GM18507 (cell line): ENCODE results near the gene INSIG2.
"Not testable (repeated sequence)": the region's sequence is repeated elsewhere in the genome, so short reads cannot be mapped to it uniquely, and the experiment has no call there.

Source experiments
- DNase-seq: peaks from one replicate; pipeline ENCODE4 v3.0.0; 2011; ENCODE audit warnings: low read depth; ENCODE audit not compliant: insufficient read length; ENCODE audit errors: extremely low spot score
- FAIRE-seq: peaks from 2 replicates; lab custom pipeline; 2011; peaks lifted over from hg19 to GRCh38; lab: Jason Lieb, UNC

Gene INSIG2

DNA sequence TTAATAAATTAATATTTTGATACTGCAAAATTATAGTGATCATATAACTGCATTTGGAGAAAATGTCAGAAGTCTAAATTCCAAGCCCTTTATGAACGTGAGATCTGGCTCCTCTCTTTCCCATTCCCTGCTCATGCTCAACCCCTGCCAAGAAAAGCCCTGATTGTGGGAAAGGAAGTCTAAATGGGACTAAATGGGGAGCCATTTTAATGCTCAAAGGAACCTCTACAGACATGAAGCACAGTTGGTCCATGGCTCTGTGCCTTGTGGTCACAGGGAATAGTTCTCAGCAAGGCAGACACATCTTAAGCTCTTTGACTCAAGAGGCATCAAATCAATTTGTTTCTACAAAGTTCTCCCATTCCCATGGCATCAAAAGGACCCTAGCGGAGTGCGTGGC is 29.3 kb upstream of the INSIG2 start:
- FAIRE-seq (no peak), DNase-seq (no peak)

DNA sequence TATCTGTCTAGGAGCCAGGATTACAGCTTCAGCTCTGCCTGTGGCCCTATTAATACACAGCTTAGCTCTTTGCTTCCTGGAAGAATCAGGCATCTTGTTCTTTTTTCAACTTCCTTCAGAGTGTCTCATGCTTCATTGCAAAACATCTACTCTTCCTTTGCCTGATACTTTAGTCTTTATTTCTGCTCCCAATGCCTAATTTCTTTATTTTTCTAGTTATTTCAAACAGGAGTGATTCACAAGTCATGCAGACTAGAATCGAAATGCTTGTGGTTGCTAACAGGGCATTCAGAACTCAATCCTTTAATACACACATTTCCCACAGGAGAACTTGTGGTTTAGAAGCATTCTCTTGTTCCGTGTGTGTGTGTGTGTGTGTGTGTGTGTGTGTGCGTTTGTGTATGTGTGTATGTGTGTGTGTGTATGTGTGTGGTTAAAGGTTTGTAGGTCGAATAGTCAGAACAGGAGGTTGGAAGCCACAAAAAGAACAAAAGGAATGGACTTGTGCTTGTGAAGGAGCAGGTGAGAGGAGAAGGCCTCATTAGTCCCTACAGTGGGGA is 28.3 kb upstream of the INSIG2 start:
- FAIRE-seq, result peak; percentile 86
- DNase-seq, result no peak

DNA sequence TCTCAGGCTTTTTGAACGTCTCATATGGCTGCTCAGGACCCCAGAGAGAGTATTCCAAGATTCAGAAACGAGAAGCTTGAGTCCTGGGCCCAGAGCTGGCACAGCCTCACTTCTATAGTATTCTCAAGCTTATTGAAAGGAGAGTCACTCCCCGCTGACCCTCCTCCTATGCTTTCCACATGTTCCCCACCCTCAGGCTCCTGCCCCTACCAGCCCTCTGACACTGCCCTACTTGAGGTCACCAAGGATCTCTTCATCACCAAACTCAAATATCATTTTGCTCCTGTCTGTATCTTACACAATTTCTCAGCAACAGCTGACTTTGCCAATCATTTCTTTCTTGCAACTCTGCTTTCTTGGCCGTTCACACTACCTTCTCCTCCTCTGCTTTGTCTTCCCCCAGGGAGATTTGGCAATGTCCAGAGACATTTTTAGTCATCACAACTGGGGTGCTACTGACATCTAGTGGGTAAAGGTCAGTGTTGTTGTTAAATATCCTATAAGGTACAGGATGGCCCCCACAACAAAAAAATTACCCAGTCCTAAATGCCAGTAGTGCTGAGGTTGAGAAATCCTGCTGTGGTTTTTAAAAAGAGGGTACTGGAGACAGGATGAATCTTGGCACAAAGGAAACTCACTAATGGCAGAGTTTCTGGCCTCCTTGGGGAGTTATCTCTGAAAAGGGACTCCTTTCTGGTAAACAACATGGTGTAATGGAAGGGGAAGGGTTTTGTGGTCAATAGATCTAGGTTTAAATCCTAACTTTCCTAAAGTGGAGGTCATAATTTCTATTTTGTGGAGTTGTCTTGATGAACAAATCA is 26.9 kb upstream of the INSIG2 start:
- DNase-seq (peak; percentile 9), FAIRE-seq (peak; percentile 92)

DNA sequence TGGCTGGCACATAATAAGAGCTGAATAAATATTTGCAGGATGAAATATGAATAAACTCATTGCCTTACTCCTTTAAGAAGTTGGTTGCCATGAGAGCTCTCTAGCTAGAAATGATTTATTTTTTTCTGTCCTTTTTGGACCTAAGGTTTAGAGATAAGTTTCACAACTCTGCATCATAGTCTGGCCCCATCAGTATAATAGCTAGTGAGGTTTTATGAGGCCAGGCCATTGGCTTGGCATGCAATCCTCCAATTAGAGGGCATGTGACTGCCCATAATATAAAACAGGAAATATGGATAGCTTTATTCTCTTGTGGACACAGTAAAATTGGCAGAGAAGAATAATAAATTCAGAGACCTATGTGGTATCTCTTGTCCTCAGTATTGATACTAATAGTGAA is 26.2 kb upstream of the INSIG2 start:
- DNase-seq, result no peak
- FAIRE-seq, result no peak

DNA sequence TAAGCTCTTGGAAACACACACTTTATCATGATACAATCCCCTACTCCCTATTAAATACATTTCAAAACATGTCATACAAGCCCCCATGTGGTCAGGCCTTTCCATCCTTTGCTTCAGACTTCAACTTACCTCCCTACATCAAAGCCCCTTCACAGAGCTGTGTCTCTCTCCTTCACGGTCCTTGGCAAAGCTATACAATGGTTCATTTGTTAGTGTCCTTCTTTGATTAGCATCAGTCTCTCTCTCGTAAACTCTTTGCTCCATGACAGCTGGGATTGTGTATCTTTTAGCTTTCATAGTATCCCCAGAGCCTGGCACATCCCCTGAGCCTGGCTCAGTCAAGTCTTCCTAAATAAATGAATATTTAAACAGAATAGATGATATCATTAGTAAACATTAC is 25.6 kb upstream of the INSIG2 start:
- FAIRE-seq (no peak), DNase-seq (no peak)

GRCh38 chr2:118065015-118065706 is 23.1 kb upstream of the INSIG2 start:
- DNase-seq (no peak), FAIRE-seq (no peak)

- FAIRE-seq (no peak), DNase-seq (no peak)
Observed at GRCh38 chr2:118065921-118066511, 22.3 kb upstream of the INSIG2 start.

DNA sequence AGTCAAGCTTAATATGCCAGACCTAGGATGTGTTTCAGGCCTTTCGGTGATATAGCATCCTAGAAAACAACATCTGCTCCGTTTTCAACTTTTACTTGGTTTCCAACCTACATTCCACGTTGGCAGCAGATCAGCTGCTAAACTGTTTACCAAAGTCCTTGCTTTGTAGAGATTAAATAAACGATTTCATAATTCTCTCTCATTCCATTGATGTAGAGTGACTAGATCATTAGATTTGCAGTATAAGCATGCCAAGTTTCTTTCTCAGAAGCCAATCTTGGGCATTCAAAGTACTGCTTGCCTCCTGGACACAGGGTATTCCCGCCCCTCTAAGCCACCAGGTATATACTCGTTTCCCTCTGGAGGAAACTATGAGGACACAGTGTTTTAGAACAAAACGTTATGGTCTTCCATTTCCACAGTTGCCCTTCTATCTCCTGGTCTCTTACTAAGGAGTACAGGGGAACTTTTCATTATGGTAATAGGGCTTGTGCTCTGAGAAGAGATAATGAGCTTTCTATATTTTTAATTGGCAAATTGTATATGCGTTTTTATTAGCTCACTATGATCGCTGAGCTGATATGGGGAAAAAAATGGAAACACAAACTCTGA is 10.5 kb upstream of the INSIG2 start:
- no peak for FAIRE-seq
- no peak for DNase-seq

GRCh38 chr2:118078734-118079133 is 9.5 kb upstream of the INSIG2 start:
- DNase-seq (no peak), FAIRE-seq (no peak)

DNA sequence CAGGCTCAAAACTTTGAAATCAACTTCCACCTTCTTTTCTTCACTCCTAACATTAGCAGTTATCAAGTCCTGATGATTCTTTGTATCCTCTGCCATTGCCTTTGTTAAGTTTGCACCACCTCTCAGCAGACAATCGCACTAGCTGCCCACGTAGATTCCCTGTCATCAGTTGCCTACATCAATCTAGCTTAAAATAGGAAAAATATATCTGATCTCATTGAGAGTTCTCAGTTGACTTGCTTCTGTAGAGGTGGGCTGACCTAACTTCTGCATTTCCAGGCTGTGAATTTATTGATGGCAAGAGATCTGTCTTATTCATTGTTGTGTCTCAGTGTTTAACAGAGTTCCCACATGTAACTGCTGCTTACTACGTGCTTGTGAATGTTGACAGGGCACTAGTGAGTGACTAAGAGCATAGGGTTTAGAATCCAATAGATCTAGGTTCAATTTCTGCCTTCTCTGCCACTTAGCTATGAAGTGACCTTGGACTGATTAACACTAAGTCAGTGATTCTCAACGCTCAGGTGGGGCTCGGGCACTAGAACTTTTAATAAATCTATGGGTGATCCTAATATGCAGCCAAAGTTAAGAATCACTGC is 3.7 kb upstream of the INSIG2 start:
- no peak for DNase-seq
- no peak for FAIRE-seq

GRCh38 chr2:118085173-118086023 is 2.9 kb upstream of the INSIG2 start:
- DNase-seq, result no peak

DNA sequence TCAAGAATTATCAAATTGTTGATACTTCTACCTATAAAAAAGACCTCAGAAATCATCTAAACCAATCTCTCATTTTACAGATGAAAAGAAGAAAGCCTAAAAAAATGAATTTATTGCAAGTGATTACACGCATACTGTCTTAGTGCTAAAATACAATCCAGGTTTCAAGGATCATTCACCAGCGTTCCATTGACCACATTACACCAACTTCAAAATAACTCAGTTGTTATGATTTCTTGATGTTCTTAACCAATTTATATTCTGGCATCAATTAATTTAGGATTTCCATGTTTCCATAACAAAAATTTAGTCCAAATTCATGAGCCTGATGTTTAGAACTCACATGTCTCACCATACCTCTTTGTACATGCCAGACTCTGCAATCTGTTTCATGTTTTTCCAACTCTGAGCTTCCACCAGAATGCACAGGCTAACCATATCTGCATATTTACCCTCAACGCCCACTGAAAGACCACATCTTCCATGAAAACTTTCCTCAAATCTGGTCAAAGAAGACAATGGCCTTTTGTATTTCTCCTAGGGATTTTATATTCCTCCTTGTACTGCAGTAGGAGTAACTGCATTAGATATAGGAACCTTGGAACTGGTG is 2.1 kb upstream of the INSIG2 start:
- DNase-seq (no peak), FAIRE-seq (no peak)

More at GRCh38 chr2:118085173-118086023, 2.9 kb upstream of the INSIG2 start:
- no peak for FAIRE-seq

DNA sequence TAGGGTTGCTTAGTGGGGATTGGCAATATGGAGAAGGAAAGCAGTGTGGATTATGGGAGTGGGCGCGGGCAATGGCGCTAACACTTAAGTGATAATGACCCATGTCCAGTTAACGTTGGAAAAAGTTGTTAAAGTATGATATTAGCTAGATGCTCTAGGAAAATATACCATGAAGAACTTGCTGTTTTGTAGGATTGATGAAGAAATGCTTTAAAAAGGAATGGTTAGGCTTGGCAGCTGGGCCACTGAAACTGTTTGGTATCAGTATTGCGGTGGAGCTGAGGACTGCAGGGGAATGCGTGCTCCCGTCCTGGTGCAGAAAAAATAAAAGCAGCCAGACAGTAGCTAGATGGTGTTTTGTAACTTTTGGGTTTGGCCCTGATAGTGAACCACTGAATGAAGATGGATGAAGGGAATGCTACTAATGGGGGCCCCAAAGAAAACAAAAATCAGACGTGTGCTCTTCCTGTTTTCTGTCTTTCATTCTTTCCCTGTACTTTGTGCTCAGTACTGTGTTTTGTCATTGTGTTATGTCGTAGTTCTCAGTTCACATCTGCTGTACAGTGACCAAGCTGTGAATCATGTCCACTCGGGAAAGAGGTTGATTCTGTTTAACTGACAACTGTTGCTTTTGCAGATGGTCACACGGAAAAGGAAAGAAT is 999 bp downstream of the INSIG2 start:
- DNase-seq (no peak), FAIRE-seq (peak; percentile 72)

DNA sequence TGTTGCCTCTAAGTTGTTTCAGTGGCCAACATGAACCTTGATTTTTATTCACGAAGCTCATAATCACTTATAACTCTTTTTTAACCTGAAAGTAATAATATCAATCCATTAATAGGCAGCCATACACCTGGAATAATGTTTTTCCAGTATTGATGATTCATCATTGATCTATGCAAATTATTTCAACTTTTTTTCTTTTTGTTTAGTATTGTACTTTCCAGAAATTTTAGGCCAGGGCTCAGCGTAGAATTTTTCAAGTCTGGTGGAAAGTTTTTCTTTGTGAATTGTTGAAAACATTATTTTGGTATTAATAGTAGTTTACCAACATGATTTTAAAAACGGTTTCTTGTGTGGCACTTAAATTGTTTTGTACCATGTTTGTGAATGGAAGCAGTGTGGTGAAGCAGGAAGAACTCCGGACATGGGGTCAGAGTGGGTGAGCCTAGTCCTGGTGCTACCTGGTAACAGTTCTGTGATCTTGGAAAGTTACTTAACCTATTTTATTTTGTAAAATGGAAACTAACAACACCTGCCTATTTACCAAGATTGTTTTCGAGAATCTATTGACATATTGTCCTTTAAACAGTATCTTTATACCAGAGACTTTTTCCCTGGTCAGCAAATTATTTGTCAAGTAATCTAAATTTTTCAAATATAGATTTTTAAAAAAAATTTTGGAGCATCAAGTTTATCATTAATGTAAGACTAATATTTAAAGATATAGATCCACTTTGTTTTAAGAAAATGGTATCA is 2.3 kb downstream of the INSIG2 start:
- DNase-seq (no peak), FAIRE-seq (no peak)

DNA sequence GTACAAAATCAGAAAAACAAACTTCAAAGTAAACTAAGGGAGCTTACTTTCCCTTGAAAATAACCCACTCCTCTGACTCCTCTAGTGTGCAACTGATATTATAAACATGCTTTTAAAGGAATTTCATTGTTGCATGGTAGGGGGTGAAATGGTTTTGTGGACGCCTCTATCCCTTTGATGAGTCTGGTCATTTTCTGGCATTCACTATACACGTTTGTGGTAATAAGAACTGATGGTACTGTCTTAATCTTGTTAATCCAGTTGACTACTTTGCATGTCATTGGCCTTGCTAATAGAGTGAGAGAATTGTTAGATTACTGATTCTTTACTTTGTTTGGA is 2.8 kb downstream of the INSIG2 start:
- DNase-seq, result no peak
- FAIRE-seq, result no peak

DNA sequence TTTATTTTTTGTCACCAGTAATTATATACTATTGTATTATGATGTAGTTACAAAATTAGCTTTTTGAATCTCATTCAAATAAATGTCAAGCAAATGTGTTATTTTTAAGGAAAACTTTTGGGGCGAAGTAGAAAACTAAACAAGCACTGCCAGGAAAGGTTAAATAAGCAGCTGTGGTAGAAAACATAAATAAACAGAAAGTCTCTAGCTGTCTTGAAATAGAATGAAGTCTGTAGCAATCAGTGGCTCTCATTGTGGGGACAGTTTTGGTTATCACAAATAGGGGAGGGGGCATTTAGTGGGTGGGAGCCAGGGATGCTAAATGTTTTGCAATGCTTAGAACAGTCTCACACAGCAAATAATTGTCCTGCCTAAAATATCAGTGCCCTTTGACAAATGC is 3.4 kb downstream of the INSIG2 start:
- FAIRE-seq (no peak), DNase-seq (no peak)

DNA sequence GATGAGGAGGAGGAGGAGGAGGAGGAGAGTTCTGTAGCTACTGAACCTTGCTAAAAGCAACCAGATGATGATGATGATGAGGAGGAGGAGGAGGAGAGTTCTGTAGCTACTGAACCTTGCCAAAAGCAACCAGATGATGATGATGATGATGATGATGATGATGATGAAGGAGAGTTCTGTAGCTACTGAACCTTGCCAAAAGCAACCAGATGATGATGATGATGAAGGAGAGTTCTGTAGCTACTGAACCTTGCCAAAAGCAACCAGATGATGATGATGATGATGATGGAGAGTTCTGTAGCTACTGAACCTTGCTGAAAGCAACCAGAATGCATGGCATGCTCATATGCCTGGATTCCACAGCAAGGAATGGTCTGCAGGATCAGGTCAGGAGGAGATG is 5.8 kb downstream of the INSIG2 start:
- FAIRE-seq, DNase-seq: not testable (repeated sequence)
